ENCODE measurements around the gene HYI. TPM values are rescaled to one million over a fixed set of nuclear protein-coding genes. Genes with fewer than 3 reads are reported as not detected.

The HYI gene
- polyA plus RNA-seq, 2 of the 4 experiments (the other 2 are of a cell fraction) = 7.2 to 15.1 TPM

GRCh38 chr1:43454270-43455011, 710 bp upstream of the HYI start (continued):
- no peak for TF ChIP-seq REST (IDR thresholded peaks at IDR 0.05)
- TF ChIP-seq ESRRA (IDR thresholded peaks at IDR 0.05; ENCODE audit: borderline replicate concordance, low read length) = no peak
- TF ChIP-seq CHD4 (IDR thresholded peaks at IDR 0.05; ENCODE audit: borderline replicate concordance) = no peak
- TF ChIP-seq HES2 (IDR thresholded peaks at IDR 0.05) = no peak
- TF ChIP-seq RNF2 (IDR thresholded peaks at IDR 0.05; ENCODE audit: borderline replicate concordance, low read depth) = no peak
- no peak for TF ChIP-seq POLR2AphosphoS2 (conservative IDR thresholded peaks at IDR 0.05; ENCODE audit: low read length)
- no peak for TF ChIP-seq E2F6 (IDR thresholded peaks at IDR 0.05; ENCODE audit: borderline replicate concordance, low read depth)
- TF ChIP-seq RAD21 (conservative IDR thresholded peaks at IDR 0.05 in 1 of 2, IDR thresholded peaks at IDR 0.05 in 1 of 2) = no peak
- TF ChIP-seq CEBPB (IDR thresholded peaks at IDR 0.05) = no peak

GRCh38 chr1:43452789-43453441, 816 bp downstream of the HYI start:
- DNase-seq (ENCODE audit: low read depth in 1 of 2, low spot score in 1 of 2) (peak in 1 of 2 experiments; percentile 32), ATAC-seq (peak; percentile 30 to 39; a peak in 4 of 6 replicates), FAIRE-seq (no peak)
- ChIA-PET CTCF (interaction anchor here (0.6 kb wide), 1 partner anchor 229 kb away, joined by 3 read pairs; no protein-coding TSS in a partner anchor), POLR2A (interaction anchor here (0.6 to 1.5 kb wide), 2 partner anchors 85 to 208 kb away, joined by 3 to 4 read pairs; partner anchors contain the start of gene ELOVL1)
- Histone ChIP-seq H3K9me3 (no peaks in the 10 kb centered on the region; the same call in 2 of the 3 replicates), H3K27ac (peak overlapping the region; percentile 83 to 91), H3K4me3 (peak overlapping the region; percentile 43; the same call in 2 of the 3 replicates), H3K4me2 (peak overlapping the region; percentile 79), H3K4me1 (peaks cover 10% of the 10 kb centered on the region; the same call in 2 of the 3 replicates)
- TF ChIP-seq FOXS1 (CRISPR knock-in tag; IDR thresholded peaks at IDR 0.05) (no peak), JUNB (IDR thresholded peaks at IDR 0.05) (no peak), JUN (IDR thresholded peaks at IDR 0.05) (no peak), RCOR1 (IDR thresholded peaks at IDR 0.05; ENCODE audit: low read depth, low read length) (no peak), ESRRA (IDR thresholded peaks at IDR 0.05; ENCODE audit: borderline replicate concordance, low read length) (no peak), REST (IDR thresholded peaks at IDR 0.05) (no peak), MAX (IDR thresholded peaks at IDR 0.05) (no peak), RNF2 (IDR thresholded peaks at IDR 0.05; ENCODE audit: borderline replicate concordance, low read depth) (no peak), MYC (IDR thresholded peaks at IDR 0.05; ENCODE audit: borderline replicate concordance, low read length) (no peak), CTCF (IDR thresholded peaks at IDR 0.05) (no peak), HEYL (CRISPR knock-in tag; IDR thresholded peaks at IDR 0.05) (no peak)
- 80% methylated on average over 6 of the region's 10 CpGs for WGBS (ENCODE audit: missing lambda C conversion rate)

All from A549 (cell line).